Astrocyte (in vitro differentiated cells and primary cell): ENCODE data around the gene NAB1. TPM values are rescaled to one million over a fixed set of nuclear protein-coding genes. Genes with fewer than 3 reads are reported as not detected.

ENCODE experiments used
- DNase-seq: peaks from one replicate; pipeline ENCODE4 v3.0.0-alpha.2; 2010; ENCODE audit warnings: low read depth
- FAIRE-seq: peaks from 2 replicates; lab custom pipeline; 2011; peaks lifted over from hg19 to GRCh38; lab: Jason Lieb, UNC
- H2AFZ ChIP-seq: 2 replicates; pipeline ENCODE4 v1.6.0; 2012; ENCODE audit warnings: low read depth, low read length, inconsistent platforms
- H3K27ac ChIP-seq: 2 replicates; pipeline ENCODE4 v1.5.1; 2011; ENCODE audit warnings: low read depth, low read length, inconsistent platforms
- H3K27me3 ChIP-seq: 2 replicates; pipeline ENCODE4 v1.6.0; 2011; ENCODE audit warnings: low read length, inconsistent platforms; ENCODE audit not compliant: insufficient read depth
- H3K36me3 ChIP-seq: 2 replicates; pipeline ENCODE4 v1.5.1; 2011; ENCODE audit warnings: low read length, inconsistent platforms; ENCODE audit not compliant: insufficient read depth
- H3K4me1 ChIP-seq: 2 replicates; pipeline ENCODE4 v1.5.1; 2011; ENCODE audit warnings: low read length, inconsistent platforms; ENCODE audit not compliant: insufficient read depth
- H3K4me2 ChIP-seq: 2 replicates; pipeline ENCODE4 v1.6.0; 2012; ENCODE audit warnings: low read length, inconsistent platforms
- H3K4me3 ChIP-seq: 2 replicates; pipeline ENCODE4 v1.5.1; 2011; ENCODE audit warnings: low read depth, mild to moderate bottlenecking, low read length, inconsistent platforms; ENCODE audit not compliant: insufficient read depth
- H3K79me2 ChIP-seq: 2 replicates; pipeline ENCODE4 v1.6.0; 2012; ENCODE audit warnings: mild to moderate bottlenecking, low read length, inconsistent platforms; ENCODE audit not compliant: insufficient read depth
- H3K9ac ChIP-seq: 2 replicates; pipeline ENCODE4 v1.6.0; 2012; ENCODE audit warnings: mild to moderate bottlenecking, low read length, inconsistent platforms
- H3K9me3 ChIP-seq: 2 replicates; pipeline ENCODE4 v1.5.1; 2012; ENCODE audit warnings: low read depth, mild to moderate bottlenecking, low read length, inconsistent platforms; ENCODE audit not compliant: insufficient read depth
- H4K20me1 ChIP-seq: 2 replicates; pipeline ENCODE4 v1.6.0; 2012; ENCODE audit warnings: low read length, inconsistent platforms; ENCODE audit not compliant: insufficient read depth
- H3K27ac Mint-ChIP-seq: one replicate; pipeline ENCODE4 v1.8.0; 2021; ENCODE audit warnings: mild to moderate bottlenecking, mixed read lengths; ENCODE audit not compliant: unreplicated experiment
- H3K27me3 Mint-ChIP-seq: one replicate; pipeline ENCODE4 v1.8.0; 2021; ENCODE audit warnings: low read depth, mixed read lengths; ENCODE audit not compliant: unreplicated experiment
- H3K36me3 Mint-ChIP-seq: one replicate; pipeline ENCODE4 v1.8.0; 2021; ENCODE audit warnings: low read depth, mixed read lengths; ENCODE audit not compliant: unreplicated experiment
- H3K4me1 Mint-ChIP-seq: one replicate; pipeline ENCODE4 v1.8.0; 2021; ENCODE audit warnings: low read depth, mixed read lengths; ENCODE audit not compliant: unreplicated experiment
- H3K4me3 Mint-ChIP-seq: one replicate; pipeline ENCODE4 v1.8.0; 2021; ENCODE audit warnings: mild to moderate bottlenecking, moderate library complexity, mixed read lengths; ENCODE audit not compliant: unreplicated experiment
- H3K9me3 Mint-ChIP-seq: one replicate; pipeline ENCODE4 v1.8.0; 2021; ENCODE audit warnings: mild to moderate bottlenecking, mixed read lengths; ENCODE audit not compliant: unreplicated experiment
- CTCF ChIP-seq: IDR thresholded peaks from 2 replicates; pipeline ENCODE4 v1.5.1; 2011; ENCODE audit warnings: low read depth, mild to moderate bottlenecking, inconsistent platforms, low read length, moderate library complexity; ENCODE audit not compliant: insufficient read depth
- EZH2 ChIP-seq: IDR thresholded peaks from 2 replicates; pipeline ENCODE4 v1.6.1; 2012; ENCODE audit warnings: mild to moderate bottlenecking, low read length, inconsistent platforms; ENCODE audit not compliant: insufficient read depth
- total RNA-seq: library from RNA; stranded (reverse); gene quantifications from 2 replicates; pipeline ENCODE4 v1.2.1, GENCODE V29; 2021

NAB1 gene
- total RNA-seq, 1 donor from 2014 or later: 25.4 TPM

GRCh38 chr2:190693533-190694232 lies 44.8 kb downstream of the NAB1 start:
- Histone ChIP-seq H3K4me3 (no peak overlapping the region), H3K36me3 (peaks cover 3% of the 10 kb centered on the region), H3K27ac (no peak overlapping the region), H3K27me3 (no peaks in the 10 kb centered on the region), H2AFZ (no peak overlapping the region), H3K9ac (no peak overlapping the region), H3K4me2 (no peak overlapping the region), H3K79me2 (no peaks in the 10 kb centered on the region), H3K4me1 (no peaks in the 10 kb centered on the region), H4K20me1 (no peaks in the 10 kb centered on the region), H3K9me3 (no peaks in the 10 kb centered on the region)
- TF ChIP-seq EZH2 (no peak), CTCF (no peak)
- FAIRE-seq: no peak
- Mint-ChIP-seq H3K9me3 (no peaks in the 10 kb centered on the region), H3K36me3 (no peaks in the 10 kb centered on the region), H3K27me3 (no peaks in the 10 kb centered on the region), H3K4me1 (no peaks in the 10 kb centered on the region), H3K4me3 (no peak overlapping the region), H3K27ac (no peak overlapping the region)
- DNase-seq: no peak

- no peak overlapping the region for H3K4me3 ChIP-seq
- H4K20me1 ChIP-seq: no peaks in the 10 kb centered on the region
- Mint-ChIP-seq H3K36me3 (no peaks in the 10 kb centered on the region), H3K4me3 (no peak overlapping the region), H3K27me3 (no peaks in the 10 kb centered on the region), H3K9me3 (no peaks in the 10 kb centered on the region), H3K27ac (no peak overlapping the region), H3K4me1 (peaks cover 4% of the 10 kb centered on the region)
- peaks cover 3% of the 10 kb centered on the region for H3K36me3 ChIP-seq
- H3K27me3 ChIP-seq: no peaks in the 10 kb centered on the region
- no peak overlapping the region for H2AFZ ChIP-seq
- TF ChIP-seq EZH2 (no peak), CTCF (no peak)
- H3K27ac ChIP-seq: no peak overlapping the region
- no peak overlapping the region for H3K4me2 ChIP-seq
- no peak for DNase-seq
- H3K79me2 ChIP-seq: no peaks in the 10 kb centered on the region
- H3K9me3 ChIP-seq: no peaks in the 10 kb centered on the region
- H3K4me1 ChIP-seq: no peaks in the 10 kb centered on the region
- FAIRE-seq: no peak
- no peak overlapping the region for H3K9ac ChIP-seq
These were observed 45.6 kb downstream of the NAB1 start for GRCh38 chr2:190694479-190694878.

GRCh38 chr2:190695739-190696138 lies 46.9 kb downstream of the NAB1 start:
- Mint-ChIP-seq H3K9me3 (no peaks in the 10 kb centered on the region), H3K36me3 (no peaks in the 10 kb centered on the region), H3K4me1 (peaks cover 4% of the 10 kb centered on the region), H3K27ac (no peak overlapping the region), H3K4me3 (no peak overlapping the region), H3K27me3 (no peaks in the 10 kb centered on the region)
- H3K9me3 ChIP-seq: no peaks in the 10 kb centered on the region
- H3K79me2 ChIP-seq: no peaks in the 10 kb centered on the region
- no peaks in the 10 kb centered on the region for H3K27me3 ChIP-seq
- no peak overlapping the region for H2AFZ ChIP-seq
- no peaks in the 10 kb centered on the region for H3K4me1 ChIP-seq
- FAIRE-seq: no peak
- H3K27ac ChIP-seq: no peak overlapping the region
- H3K36me3 ChIP-seq: no peaks in the 10 kb centered on the region
- H3K9ac ChIP-seq: no peak overlapping the region
- no peaks in the 10 kb centered on the region for H4K20me1 ChIP-seq
- H3K4me2 ChIP-seq: no peak overlapping the region
- no peak for TF ChIP-seq CTCF
- TF ChIP-seq EZH2: no peak
- H3K4me3 ChIP-seq: no peak overlapping the region
- no peak for DNase-seq
